ENCODE measurements around the gene EDNRA.

- TF ChIP-seq CCAR2 (IDR thresholded peaks at IDR 0.05; ENCODE audit: low read depth, low read length) (no peak), TCF7 (IDR thresholded peaks at IDR 0.05; ENCODE audit: borderline replicate concordance) (no peak), SMARCA4 (IDR thresholded peaks at IDR 0.05) (no peak), IRF1 (CRISPR knock-in tag; IDR thresholded peaks at IDR 0.05; ENCODE audit: borderline replicate concordance) (no peak), SMARCA5 (IDR thresholded peaks at IDR 0.05) (no peak), JUND (IDR thresholded peaks at IDR 0.05; ENCODE audit: borderline replicate concordance, low read depth, low read length) (no peak), JUND (tag; IDR thresholded peaks at IDR 0.05; ENCODE audit: borderline replicate concordance, low read depth, low read length) (no peak), ZNF274 (IDR thresholded peaks at IDR 0.05; ENCODE audit: borderline replicate concordance, low read depth, low read length) (no peak), CTCF (IDR thresholded peaks at IDR 0.05 in 2 of 3, conservative IDR thresholded peaks at IDR 0.05 in 1 of 3; ENCODE audit: insufficient read depth in 2 of 3, low read depth in 1 of 3, low read length in 3 of 3) (no peak), POLR2G (IDR thresholded peaks at IDR 0.05; ENCODE audit: low read depth, low read length) (no peak), ZNF766 (CRISPR knock-in tag; conservative IDR thresholded peaks at IDR 0.05) (no peak), CHD1 (IDR thresholded peaks at IDR 0.05; ENCODE audit: low read length) (no peak), ETV5 (CRISPR knock-in tag; IDR thresholded peaks at IDR 0.05; ENCODE audit: low read depth) (no peak), FOXA1 (IDR thresholded peaks at IDR 0.05; ENCODE audit: borderline replicate concordance) (no peak)
Observed at GRCh38 chr4:147513091-147513490, 32.2 kb downstream of the EDNRA start.
